Keratinocyte (primary cell): ENCODE data around the gene INHBE. TPM values are rescaled to one million over a fixed set of nuclear protein-coding genes. Genes with fewer than 3 reads are reported as not detected.

ENCODE experiments used
- DNase-seq: peaks from one replicate; pipeline ENCODE4 v3.0.0-alpha.2; 2011; ENCODE audit warnings: low read depth, missing footprints, low spot score
- FAIRE-seq: peaks from 2 replicates; lab custom pipeline; 2011; peaks lifted over from hg19 to GRCh38; lab: Jason Lieb, UNC
- H2AFZ ChIP-seq: 2 replicates; pipeline ENCODE4 v1.6.0; 2012; ENCODE audit warnings: low read length, control low read depth, inconsistent platforms; ENCODE audit not compliant: control insufficient read depth
- H3K27ac ChIP-seq: 2 replicates; pipeline ENCODE4 v1.5.1; 2011; ENCODE audit warnings: low read length; ENCODE audit not compliant: control insufficient read depth, insufficient read depth
- H3K27me3 ChIP-seq: 3 replicates; pipeline ENCODE4 v1.6.0; 2011; ENCODE audit warnings: low read length; ENCODE audit not compliant: control insufficient read depth, insufficient read depth; ENCODE audit errors: extremely low read depth
- H3K36me3 ChIP-seq, 2 experiments: 2 replicates in 1 of 2; 3 replicates in 1 of 2; pipeline ENCODE4 v1.5.1; 2011; ENCODE audit warnings: low read length in 2 of 2, mild to moderate bottlenecking in 1 of 2; ENCODE audit not compliant: control insufficient read depth in 2 of 2, insufficient read depth in 2 of 2; ENCODE audit errors: extremely low read depth in 1 of 2
- H3K4me1 ChIP-seq: 3 replicates; pipeline ENCODE4 v1.5.1; 2011; ENCODE audit warnings: low read length; ENCODE audit not compliant: control insufficient read depth, insufficient read depth; ENCODE audit errors: extremely low read depth
- H3K4me2 ChIP-seq: 3 replicates; pipeline ENCODE4 v1.6.0; 2011; ENCODE audit warnings: low read depth, low read length; ENCODE audit not compliant: control insufficient read depth, insufficient read depth; ENCODE audit errors: extremely low read depth
- H3K4me3 ChIP-seq, 3 experiments: fragments of 200-600 bp in 1 of 3; sonication (generic) in 1 of 3; 2 replicates in 2 of 3; 3 replicates in 1 of 3; pipeline ENCODE4 v1.5.1; 2011 to 2016; ENCODE audit warnings: low read length in 3 of 3, mild to moderate bottlenecking in 3 of 3, control low read depth in 2 of 3, inconsistent platforms in 1 of 3, low read depth in 1 of 3, mixed read lengths in 1 of 3, mixed run types in 1 of 3, moderate library complexity in 1 of 3; ENCODE audit not compliant: control insufficient read depth in 2 of 3, insufficient read depth in 2 of 3; ENCODE audit errors: extremely low read depth in 1 of 3
- H3K79me2 ChIP-seq: 2 replicates; pipeline ENCODE4 v1.6.0; 2012; ENCODE audit warnings: low read length; ENCODE audit not compliant: control insufficient read depth, insufficient read depth
- H3K9ac ChIP-seq: 3 replicates; pipeline ENCODE4 v1.6.0; 2011; ENCODE audit warnings: low read length; ENCODE audit not compliant: control insufficient read depth, insufficient read depth; ENCODE audit errors: extremely low read depth
- H3K9me1 ChIP-seq: 3 replicates; pipeline ENCODE4 v1.6.0; 2011; ENCODE audit warnings: low read length; ENCODE audit not compliant: control insufficient read depth, insufficient read depth; ENCODE audit errors: extremely low read depth
- H3K9me3 ChIP-seq: 2 replicates; pipeline ENCODE4 v1.5.1; 2012; ENCODE audit warnings: low read depth, low read length; ENCODE audit not compliant: control insufficient read depth
- H4K20me1 ChIP-seq: 3 replicates; pipeline ENCODE4 v1.6.0; 2011; ENCODE audit warnings: low read length; ENCODE audit not compliant: control insufficient read depth, insufficient read depth; ENCODE audit errors: extremely low read depth
- CTCF ChIP-seq, 3 experiments: IDR thresholded peaks in 1 of 3; conservative IDR thresholded peaks in 1 of 3; optimal IDR thresholded peaks in 1 of 3; 2 replicates in 2 of 3; 3 replicates in 1 of 3; pipeline versions ENCODE3 to v1.5.1; 2011; ENCODE audit warnings: low read length in 3 of 3, mild to moderate bottlenecking in 3 of 3, moderate library complexity in 2 of 3, control low read depth in 1 of 3, inconsistent platforms in 1 of 3; ENCODE audit not compliant: insufficient read depth in 2 of 3; ENCODE audit errors: extremely low read depth in 1 of 3
- EZH2 ChIP-seq: IDR thresholded peaks from one replicate; pipeline ENCODE4 v1.6.1; 2012; ENCODE audit warnings: inconsistent platforms, mild to moderate bottlenecking, low read length, moderate library complexity
- dilution Hi-C: fragments of 300-500 bp; cut with MboI; formaldehyde crosslinking; loops from one replicate; pipeline ENCODE4 v1.7.0; 2020; ENCODE audit warnings: low sequenced_read_pairs; ENCODE audit not compliant: extremely low pct_ligation_motif_present
- polyA plus RNA-seq, 5 experiments: library from polyadenylated mRNA; depleted of rRNA in 3 of 5; stranded (reverse) in 3 of 5; stranded (forward) in 1 of 5; unstranded in 1 of 5; fragments of >200 nt; gene quantifications; 1 replicate in 1 of 5; 2 replicates in 3 of 5; 3 replicates in 1 of 5; pipeline versions ENCODE4 v1.2.1 to v1.2.3, GENCODE V29; 2011 to 2012; ENCODE audit warnings: missing spikeins in 2 of 5, low read depth in 1 of 5, low replicate concordance in 1 of 5

Gene INHBE
- polyA plus RNA-seq, 1 donor (not counting 4 experiments of a cell fraction or from before 2014, with no cell fraction given): not detected

- Histone ChIP-seq H3K27me3 (peaks cover 7% of the 10 kb centered on the region), H2AFZ (no peak overlapping the region), H3K9me3 (no peaks in the 10 kb centered on the region), H3K27ac (no peak overlapping the region), H3K79me2 (no peaks in the 10 kb centered on the region), H3K9ac (no peak overlapping the region), H3K36me3 (no peaks in the 10 kb centered on the region), H4K20me1 (no peaks in the 10 kb centered on the region), H3K4me2 (no peak overlapping the region), H3K4me1 (peaks cover 12% of the 10 kb centered on the region), H3K9me1 (no peaks in the 10 kb centered on the region), H3K4me3 (no peak overlapping the region)
- TF ChIP-seq EZH2: no peak
- no peak for TF ChIP-seq CTCF (optimal IDR thresholded peaks at IDR 0.05 in 1 of 3, IDR thresholded peaks at IDR 0.05 in 1 of 3, conservative IDR thresholded peaks at IDR 0.05 in 1 of 3; ENCODE audit: extremely low read depth in 1 of 3, insufficient read depth in 2 of 3, low read length in 3 of 3)
- dilution Hi-C loops: no loop called here
- FAIRE-seq (no peak), DNase-seq (no peak)
These were observed 2.7 kb upstream of the INHBE start for GRCh38 chr12:57452181-57452936.

GRCh38 chr12:57452937-57453509 is 2.1 kb upstream of the INHBE start:
- H3K79me2 ChIP-seq: no peaks in the 10 kb centered on the region
- no peak overlapping the region for H3K4me3 ChIP-seq
- H3K4me1 ChIP-seq: peaks cover 18% of the 10 kb centered on the region
- H3K27me3 ChIP-seq: peaks cover 7% of the 10 kb centered on the region
- dilution Hi-C loops: no loop called here
- TF ChIP-seq EZH2 (no peak), CTCF (optimal IDR thresholded peaks at IDR 0.05 in 1 of 3, IDR thresholded peaks at IDR 0.05 in 1 of 3, conservative IDR thresholded peaks at IDR 0.05 in 1 of 3; ENCODE audit: extremely low read depth in 1 of 3, insufficient read depth in 2 of 3, low read length in 3 of 3) (peak; percentile 93 to 99 (median 98))
- DNase-seq (no peak), FAIRE-seq (peak; percentile 59)
- H3K27ac ChIP-seq: no peak overlapping the region
- H3K9me3 ChIP-seq: no peaks in the 10 kb centered on the region
- H2AFZ ChIP-seq: no peak overlapping the region
- no peak overlapping the region for H3K4me2 ChIP-seq
- H4K20me1 ChIP-seq: no peaks in the 10 kb centered on the region
- H3K9me1 ChIP-seq: no peaks in the 10 kb centered on the region
- H3K36me3 ChIP-seq: no peaks in the 10 kb centered on the region
- H3K9ac ChIP-seq: no peak overlapping the region
